Pancreas (tissue), 10 donors: ENCODE measurements around the gene DEFB131A. TPM values are rescaled to one million over a fixed set of nuclear protein-coding genes. Genes with fewer than 3 reads are reported as not detected.
"Not testable (repeated sequence)": the region's sequence is repeated elsewhere in the genome, so short reads cannot be mapped to it uniquely, and the experiment has no call there.

Source experiments
- ATAC-seq, 4 donors: fragments of 200-7000 bp; cut with Tn5 transposase; one replicate each; pipeline versions ENCODE4 v1.8.0 to v1.9.1; 2020; ENCODE audit warnings: mild to moderate bottlenecking in 4 of 4, moderate library complexity in 4 of 4
- DNase-seq, 6 donors: peaks; one replicate each; pipeline ENCODE4 v3.0.0-alpha.2; 2020
- FAIRE-seq: peaks from 2 replicates; lab custom pipeline; 2012; peaks lifted over from hg19 to GRCh38; lab: Jason Lieb, UNC
- H3K27ac ChIP-seq, 4 donors: fragments of 200-600 bp; sonication (generic); 1 replicate in 3 of 4; 2 replicates in 1 of 4; pipeline versions ENCODE4 v1.5.0 to v1.8.0; 2020
- H3K27me3 ChIP-seq, 4 donors: fragments of 200-600 bp; one replicate each; pipeline ENCODE4 v1.8.0; 2021
- H3K36me3 ChIP-seq, 3 donors: fragments of 200-600 bp; sonication (generic) in 1 of 3; one replicate each; pipeline versions ENCODE4 v1.5.0 to v1.8.0; 2020 to 2021
- H3K4me1 ChIP-seq, 3 donors: fragments of 200-600 bp; one replicate each; pipeline ENCODE4 v1.8.0; 2021
- H3K4me3 ChIP-seq, 4 donors: fragments of 200-600 bp; sonication (generic) in 2 of 4; one replicate each; pipeline versions ENCODE4 v1.5.0 to v1.8.0; 2020 to 2021
- H3K9me3 ChIP-seq, 4 donors: fragments of 200-600 bp; one replicate each; pipeline ENCODE4 v1.8.0; 2021
- WGBS, 2 donors: extraction: QIAGEN DNeasy Blood & Tissue Kit; methylation state at CpG; one replicate each; pipeline ENCODE4 v1.1.7; 2013; 5-methylcytosine and 5-hydroxymethylcytosine counted together
- intact Hi-C, 3 donors: fragments of 100-400 bp; cut with DNase I; formaldehyde crosslinking; loops; one replicate each; pipeline versions ENCODE4 v1.11.1 to v1.14.2; 2022
- polyA plus RNA-seq, 2 donors: library from polyadenylated mRNA; stranded (reverse); fragments of 200-250 nt; gene quantifications; one replicate each; pipeline ENCODE4 v1.2.3, GENCODE V29; 2013
- total RNA-seq, 6 donors: library from RNA; stranded (reverse); fragmentation: NEBNext Ultra II Directional in 4 of 6; extraction: Animal tissue kit (Norgen Biotek cat#: 25700) in 4 of 6; gene quantifications; one replicate each; pipeline versions ENCODE4 v1.2.1 to v1.2.4, GENCODE V29; 2021 to 2023
- donor health status: healthy with polysubstance abuse.
- donor health status: DM: no; HTN: no; CAD: no; lungs with moderate emphysema.
- donor health status: DM: no; HTN: no; CAD: no.
- donor health status: control.
- donor health status: control.
- donor health status: Bipolar disorder and iron deficiency.
- donor health status: DM: yes; HTN: yes; CAD: no.
- donor health status: DM: no; HTN: no; CAD: no.
- donor health status: DM: no; HTN: no; CAD: no.
- donor health status: DM: yes; HTN: yes; CAD: no.

DEFB131A gene
- total and polyA plus RNA-seq, 8 donors = not detected

- H3K27ac ChIP-seq, H3K4me1 ChIP-seq, H3K27me3 ChIP-seq, DNase-seq, FAIRE-seq, H3K36me3 ChIP-seq, ATAC-seq, H3K9me3 ChIP-seq, intact Hi-C loops, H3K4me3 ChIP-seq: not testable (repeated sequence)
- WGBS, 2 donors = 42 to 47% methylated on average over 10 of the region's 10 CpGs
Measured at GRCh38 chr4:9452251-9452650, 8.0 kb downstream of the DEFB131A start.

DNA sequence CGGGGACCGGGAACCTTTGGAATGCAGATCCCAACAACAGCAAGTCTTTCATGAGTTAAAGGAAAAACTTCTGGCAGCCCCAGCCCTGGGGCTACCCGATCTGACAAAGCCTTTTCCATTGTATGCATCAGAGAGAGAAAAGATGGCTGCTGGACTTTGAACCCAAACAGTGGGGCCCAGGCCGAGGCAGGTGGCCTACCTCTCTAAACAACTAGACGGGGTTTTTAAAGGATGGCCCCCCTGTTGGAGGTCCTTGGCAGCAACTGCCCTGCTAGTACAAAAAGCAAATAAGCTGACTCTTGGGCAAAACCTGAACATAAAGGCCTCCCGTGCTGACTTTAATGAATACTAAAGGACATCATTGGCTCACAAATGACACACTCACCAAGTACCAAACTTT is 10.1 kb downstream of the DEFB131A start:
- H3K9me3 ChIP-seq, H3K4me3 ChIP-seq, H3K36me3 ChIP-seq, ATAC-seq, H3K4me1 ChIP-seq, intact Hi-C loops, H3K27me3 ChIP-seq, FAIRE-seq, DNase-seq, H3K27ac ChIP-seq: not testable (repeated sequence)
- WGBS, 2 donors = 35 to 40% methylated on average over 6 of the region's 6 CpGs

GRCh38 chr4:9455046-9455445 is 10.8 kb downstream of the DEFB131A start:
- intact Hi-C loops, H3K36me3 ChIP-seq, ATAC-seq, H3K27me3 ChIP-seq, H3K27ac ChIP-seq, H3K4me3 ChIP-seq, FAIRE-seq, H3K4me1 ChIP-seq, H3K9me3 ChIP-seq, DNase-seq: not testable (repeated sequence)
- WGBS, 2 donors = 67 to 74% methylated on average over 5 of the region's 5 CpGs

DNA sequence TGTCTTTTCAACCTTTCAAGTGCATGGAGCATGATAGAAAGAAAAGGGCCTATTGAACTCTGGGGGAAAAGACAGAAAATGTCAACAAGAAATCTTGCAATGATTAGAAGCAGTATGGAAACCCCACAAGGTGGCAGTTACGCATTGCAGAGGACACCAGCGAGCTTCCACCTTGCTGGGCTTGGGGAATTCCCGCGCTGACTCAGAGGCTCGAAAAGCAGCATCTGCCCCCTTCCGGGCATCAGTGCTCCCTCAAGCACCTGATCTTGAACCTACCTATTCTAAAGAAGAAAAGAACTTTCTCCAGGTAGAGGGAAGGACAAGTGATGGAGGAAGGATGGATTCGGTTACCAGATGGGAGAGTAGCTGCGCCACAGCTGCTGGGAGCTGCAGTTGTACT is 35.3 kb downstream of the DEFB131A start:
- DNase-seq, intact Hi-C loops, H3K27me3 ChIP-seq, H3K9me3 ChIP-seq, H3K4me1 ChIP-seq, H3K4me3 ChIP-seq, ATAC-seq, H3K27ac ChIP-seq, H3K36me3 ChIP-seq, FAIRE-seq: not testable (repeated sequence)
- WGBS, 2 donors = 50 to 62% methylated on average over 3 to 8 of the region's 8 CpGs

- intact Hi-C loops, H3K27ac ChIP-seq, ATAC-seq, H3K36me3 ChIP-seq, DNase-seq, H3K4me1 ChIP-seq, H3K27me3 ChIP-seq, H3K9me3 ChIP-seq, H3K4me3 ChIP-seq, FAIRE-seq: not testable (repeated sequence)
- WGBS, 2 donors = 77 to 84% methylated on average over 12 of the region's 12 CpGs
Measured at GRCh38 chr4:9480066-9480465, 35.9 kb downstream of the DEFB131A start.

GRCh38 chr4:9482871-9483270 is 38.7 kb downstream of the DEFB131A start:
- H3K9me3 ChIP-seq, FAIRE-seq, ATAC-seq, H3K27me3 ChIP-seq, H3K27ac ChIP-seq, H3K36me3 ChIP-seq, DNase-seq, intact Hi-C loops, H3K4me1 ChIP-seq, H3K4me3 ChIP-seq: not testable (repeated sequence)
- WGBS, 2 donors = 69 to 85% methylated on average over 8 to 11 of the region's 11 CpGs

- H3K36me3 ChIP-seq, intact Hi-C loops, ATAC-seq, H3K9me3 ChIP-seq, H3K27me3 ChIP-seq, H3K27ac ChIP-seq, H3K4me3 ChIP-seq, DNase-seq, H3K4me1 ChIP-seq, FAIRE-seq: not testable (repeated sequence)
- WGBS, 2 donors = 65 to 72% methylated on average over 10 of the region's 10 CpGs
Measured at GRCh38 chr4:9483682-9484081, 39.5 kb downstream of the DEFB131A start.

DNA sequence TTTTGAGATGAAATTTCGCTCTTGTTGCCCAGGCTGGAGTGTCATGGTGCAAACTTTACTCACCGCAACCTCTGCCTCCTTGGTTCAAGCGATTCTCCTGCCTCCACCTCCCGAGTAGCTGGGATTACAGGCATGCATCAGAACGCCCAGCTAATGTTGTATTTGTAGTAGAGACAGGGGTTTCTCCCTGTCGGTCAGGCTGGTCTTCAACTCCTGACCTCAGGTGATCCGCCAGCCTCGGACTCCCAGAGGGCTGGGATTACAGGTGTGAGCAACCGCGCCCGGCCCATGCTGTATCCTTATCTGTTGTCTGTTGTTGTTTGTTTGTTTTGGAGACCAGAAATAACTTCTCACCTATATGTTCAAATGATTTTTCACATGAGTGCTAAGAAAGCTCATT is 42.7 kb downstream of the DEFB131A start:
- ATAC-seq, H3K4me3 ChIP-seq, FAIRE-seq, H3K9me3 ChIP-seq, H3K36me3 ChIP-seq, H3K27me3 ChIP-seq, DNase-seq, H3K27ac ChIP-seq, intact Hi-C loops, H3K4me1 ChIP-seq: not testable (repeated sequence)
- 59 to 72% methylated on average over 11 of the region's 11 CpGs for WGBS, 2 donors

DNA sequence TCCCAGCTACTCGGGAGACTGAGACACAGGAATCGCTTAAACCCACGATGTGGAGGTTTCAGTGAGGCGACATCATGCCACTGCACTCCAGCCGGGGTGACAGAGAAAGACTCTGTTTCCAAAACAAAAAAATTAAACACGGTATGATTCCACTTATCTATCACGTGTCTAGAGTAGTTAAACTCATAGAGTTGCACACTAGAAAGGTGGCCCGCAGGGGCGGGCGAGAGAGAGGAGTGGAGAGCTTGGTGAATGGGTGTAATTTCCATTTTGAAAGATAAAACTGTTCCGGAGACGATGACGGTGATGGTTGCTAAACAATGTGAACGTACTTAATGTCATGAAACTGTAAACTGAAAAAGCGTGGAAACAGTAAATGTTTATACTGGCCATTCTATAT is 44.6 kb downstream of the DEFB131A start:
- H3K36me3 ChIP-seq, H3K4me1 ChIP-seq, H3K9me3 ChIP-seq, H3K27me3 ChIP-seq, intact Hi-C loops, DNase-seq, H3K27ac ChIP-seq, FAIRE-seq, H3K4me3 ChIP-seq, ATAC-seq: not testable (repeated sequence)
- 62 to 76% methylated on average over 15 of the region's 15 CpGs for WGBS, 2 donors

GRCh38 chr4:9490496-9490895 is 46.3 kb downstream of the DEFB131A start:
- ATAC-seq, intact Hi-C loops, DNase-seq, H3K36me3 ChIP-seq, H3K9me3 ChIP-seq, H3K4me3 ChIP-seq, H3K27me3 ChIP-seq, H3K4me1 ChIP-seq, FAIRE-seq, H3K27ac ChIP-seq: not testable (repeated sequence)
- WGBS, 2 donors = 38 to 46% methylated on average over 7 of the region's 7 CpGs

DNA sequence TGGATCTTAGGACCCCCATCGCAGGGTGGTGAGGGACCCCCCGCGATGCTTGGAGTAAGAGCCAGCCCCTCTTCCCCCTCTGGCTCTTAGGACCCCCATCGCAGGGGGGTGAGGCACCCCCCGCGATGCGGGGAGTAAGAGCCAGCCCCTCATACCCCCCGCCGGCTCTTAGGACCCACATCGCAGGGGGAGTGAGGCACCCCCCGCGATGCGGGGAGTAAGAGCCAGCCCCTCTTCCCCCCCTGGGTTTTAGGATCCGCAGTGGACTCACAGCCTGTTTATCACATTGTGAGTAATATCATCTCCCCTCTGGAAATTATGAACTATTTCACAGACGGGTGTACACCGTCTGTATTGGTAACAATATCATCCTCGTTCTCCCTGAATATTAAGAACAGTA is 46.8 kb downstream of the DEFB131A start:
- DNase-seq, FAIRE-seq, H3K27ac ChIP-seq, H3K27me3 ChIP-seq, H3K36me3 ChIP-seq, H3K9me3 ChIP-seq, intact Hi-C loops, H3K4me3 ChIP-seq, H3K4me1 ChIP-seq, ATAC-seq: not testable (repeated sequence)
- WGBS, 2 donors = 66 to 74% methylated on average over 17 of the region's 17 CpGs

- FAIRE-seq, ATAC-seq, H3K4me3 ChIP-seq, H3K4me1 ChIP-seq, H3K36me3 ChIP-seq, DNase-seq, H3K27me3 ChIP-seq, intact Hi-C loops, H3K9me3 ChIP-seq, H3K27ac ChIP-seq: not testable (repeated sequence)
- 56 to 67% methylated on average over 19 of the region's 19 CpGs for whole genome bisulfite sequencing, 2 donors
Measured at GRCh38 chr4:9493589-9493988, 49.4 kb downstream of the DEFB131A start.
